ENCODE measurements around the gene KRTAP15-1. TPM values are rescaled to one million over a fixed set of nuclear protein-coding genes. Genes with fewer than 3 reads are reported as not detected.

Gene KRTAP15-1
- total RNA-seq, 1 experiment from 2014 or later = not detected

DNA sequence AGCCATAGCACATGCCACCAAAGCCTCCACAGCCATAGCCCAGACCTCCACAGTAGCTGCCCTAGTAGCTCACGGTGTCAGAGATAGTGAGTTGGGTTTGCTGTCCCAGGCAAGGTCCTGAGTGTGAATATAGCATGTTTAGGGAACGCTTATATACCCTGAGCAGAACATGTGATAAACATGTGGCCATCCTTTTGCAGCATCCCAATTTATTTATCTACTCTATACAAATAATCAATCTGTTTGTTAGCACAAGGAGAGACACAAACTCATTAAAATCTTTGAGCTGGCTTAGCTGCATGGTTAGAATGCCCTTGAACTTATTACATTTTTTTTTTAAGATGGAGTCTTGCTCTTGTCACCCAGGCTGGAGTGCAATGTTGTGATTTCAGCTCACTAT lies 47.3 kb downstream of the KRTAP15-1 start, which contains the start of gene KRTAP19-2:
KRTAP19-2 (minus strand) TSS at position 101 of the 400 bp plus-strand sequence; CDS start at position 13, 88 bp downstream.
- DNase-seq (ENCODE audit: low spot score) = no peak

Other genes starting within 250 kb of the KRTAP15-1 start
- gene CLDN8, start 224.2 kb upstream of the KRTAP15-1 start, total RNA-seq (2014; rRNA removed; shearing (Covaris generic)) = not detected in 2 replicates
- gene KRTAP24-1, start 157.3 kb upstream of the KRTAP15-1 start, total RNA-seq (2014; rRNA removed; shearing (Covaris generic)) = not detected in 2 replicates
- not detected in 2 replicates for gene KRTAP25-1, start 150.8 kb upstream of the KRTAP15-1 start, total RNA-seq (2014; rRNA removed; shearing (Covaris generic))
- gene KRTAP26-1, start 120.0 kb upstream of the KRTAP15-1 start, total RNA-seq (2014; rRNA removed; shearing (Covaris generic)) = not detected in 2 replicates
- not detected in 2 replicates for gene KRTAP27-1, start 102.6 kb upstream of the KRTAP15-1 start, total RNA-seq (2014; rRNA removed; shearing (Covaris generic))
- not detected in 2 replicates for gene KRTAP23-1, start 91.7 kb upstream of the KRTAP15-1 start, total RNA-seq (2014; rRNA removed; shearing (Covaris generic))
- not detected in 2 replicates for gene KRTAP13-2, start 68.0 kb upstream of the KRTAP15-1 start, total RNA-seq (2014; rRNA removed; shearing (Covaris generic))
- gene KRTAP13-1, start 44.2 kb upstream of the KRTAP15-1 start, total RNA-seq (2014; rRNA removed; shearing (Covaris generic)) = not detected in 2 replicates
- gene KRTAP13-3, start 14.3 kb upstream of the KRTAP15-1 start, total RNA-seq (2014; rRNA removed; shearing (Covaris generic)) = not detected in 2 replicates
- gene KRTAP13-4, start 10.1 kb upstream of the KRTAP15-1 start, total RNA-seq (2014; rRNA removed; shearing (Covaris generic)) = not detected in 2 replicates
- not detected in 2 replicates for gene KRTAP19-1, start 40.1 kb downstream of the KRTAP15-1 start, total RNA-seq (2014; rRNA removed; shearing (Covaris generic))
- not detected in 2 replicates for gene KRTAP19-2, start 47.2 kb downstream of the KRTAP15-1 start, total RNA-seq (2014; rRNA removed; shearing (Covaris generic))
- gene KRTAP19-3, start 51.7 kb downstream of the KRTAP15-1 start, total RNA-seq (2014; rRNA removed; shearing (Covaris generic)) = not detected in 2 replicates
- not detected in 2 replicates for gene KRTAP19-4, start 56.9 kb downstream of the KRTAP15-1 start, total RNA-seq (2014; rRNA removed; shearing (Covaris generic))
- not detected in 2 replicates for gene KRTAP19-5, start 61.9 kb downstream of the KRTAP15-1 start, total RNA-seq (2014; rRNA removed; shearing (Covaris generic))
- gene KRTAP19-6, start 101.6 kb downstream of the KRTAP15-1 start, total RNA-seq (2014; rRNA removed; shearing (Covaris generic)) = not detected in 2 replicates
- gene KRTAP19-7, start 121.0 kb downstream of the KRTAP15-1 start, total RNA-seq (2014; rRNA removed; shearing (Covaris generic)) = not detected in 2 replicates
- gene KRTAP22-2, start 150.1 kb downstream of the KRTAP15-1 start, total RNA-seq (2014; rRNA removed; shearing (Covaris generic)) = not detected in 2 replicates
- not detected in 2 replicates for gene KRTAP6-3, start 152.2 kb downstream of the KRTAP15-1 start, total RNA-seq (2014; rRNA removed; shearing (Covaris generic))
- not detected in 2 replicates for gene KRTAP6-2, start 158.6 kb downstream of the KRTAP15-1 start, total RNA-seq (2014; rRNA removed; shearing (Covaris generic))
- gene KRTAP22-1, start 160.8 kb downstream of the KRTAP15-1 start, total RNA-seq (2014; rRNA removed; shearing (Covaris generic)) = not detected in 2 replicates
- not detected in 2 replicates for gene KRTAP6-1, start 173.7 kb downstream of the KRTAP15-1 start, total RNA-seq (2014; rRNA removed; shearing (Covaris generic))
- not detected in 2 replicates for gene KRTAP20-1, start 176.2 kb downstream of the KRTAP15-1 start, total RNA-seq (2014; rRNA removed; shearing (Covaris generic))
- gene KRTAP20-4, start 180.4 kb downstream of the KRTAP15-1 start, total RNA-seq (2014; rRNA removed; shearing (Covaris generic)) = not detected in 2 replicates
- gene KRTAP20-2, start 194.9 kb downstream of the KRTAP15-1 start, total RNA-seq (2014; rRNA removed; shearing (Covaris generic)) = not detected in 2 replicates
- not detected in 2 replicates for gene KRTAP20-3, start 202.6 kb downstream of the KRTAP15-1 start, total RNA-seq (2014; rRNA removed; shearing (Covaris generic))

Measured in A172 (cell line).